Stimulated activated naive CD8-positive, alpha-beta T cell treated with anti-CD3 and anti-CD28 coated beads, Interleukin-15, Interleukin-2, amounts not matched to agents 100 U/mL and 50 U/mL, for 24 hours (primary cell): ENCODE data around the gene CLBA1.
"Not testable (repeated sequence)": the region's sequence is repeated elsewhere in the genome, so short reads cannot be mapped to it uniquely, and the experiment has no call there.

ENCODE experiments used
- ATAC-seq: fragments of 150-1000 bp; cut with Tn5 transposase; one replicate; pipeline ENCODE4 v1.10.0; 2021
- DNase-seq: peaks from one replicate; pipeline ENCODE4 v3.0.0; 2021

Gene CLBA1

DNA sequence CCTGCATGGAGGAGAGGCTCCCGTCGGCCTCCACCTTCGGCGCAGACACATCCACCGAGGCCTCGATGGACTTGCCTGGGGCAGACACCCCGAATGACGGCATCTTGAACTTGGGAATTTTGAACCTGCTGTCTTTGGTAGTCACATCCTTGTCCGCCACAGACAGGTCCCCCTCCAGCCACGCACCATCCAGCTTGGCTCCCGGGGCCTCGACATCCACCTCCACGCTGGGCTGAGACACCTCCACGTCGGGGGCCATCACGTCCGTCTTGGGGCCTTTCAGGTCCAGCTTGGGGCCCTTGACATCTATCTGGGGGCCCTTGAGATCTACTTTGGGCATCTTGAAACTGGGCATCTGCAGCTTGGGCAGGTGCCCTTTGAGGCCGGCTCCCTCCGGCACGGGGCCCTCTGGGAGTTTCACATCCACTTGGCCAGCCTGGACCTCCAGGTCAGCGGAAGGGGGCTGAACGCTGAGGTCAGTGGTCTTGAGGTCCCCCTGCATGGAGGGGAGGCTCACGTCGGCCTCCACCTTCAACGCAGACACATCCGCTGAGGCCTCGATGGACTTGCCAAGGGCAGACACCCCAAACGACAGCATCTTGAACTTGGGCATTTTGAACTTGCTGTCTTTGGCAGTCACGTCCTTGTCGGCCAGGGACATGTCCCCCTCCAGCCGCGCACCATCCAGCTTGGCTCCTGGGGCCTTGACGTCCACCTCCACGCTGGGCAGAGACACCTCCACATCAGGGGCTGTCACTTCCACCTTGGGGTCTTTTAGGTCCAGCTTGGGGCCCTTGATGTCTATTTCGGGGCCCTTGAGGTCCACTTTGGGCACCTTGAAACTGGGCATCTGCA is 37.5 kb upstream of the CLBA1 start:
- DNase-seq, ATAC-seq: not testable (repeated sequence)

DNA sequence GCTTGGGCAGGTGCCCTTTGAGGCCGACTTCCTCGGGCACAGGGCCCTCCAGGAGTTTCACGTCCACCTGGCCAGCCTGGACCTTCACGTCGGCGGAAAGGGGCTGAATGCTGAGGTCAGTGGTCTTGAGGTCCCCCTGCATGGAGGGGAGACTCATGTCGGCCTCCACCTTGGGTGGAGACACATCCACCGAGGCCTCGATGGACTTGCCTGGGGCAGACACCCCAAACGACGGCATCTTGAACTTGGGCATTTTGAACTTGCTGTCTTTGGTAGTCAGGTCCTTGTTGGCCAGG is 36.9 kb upstream of the CLBA1 start:
- no peak for ATAC-seq
- DNase-seq = no peak

DNA sequence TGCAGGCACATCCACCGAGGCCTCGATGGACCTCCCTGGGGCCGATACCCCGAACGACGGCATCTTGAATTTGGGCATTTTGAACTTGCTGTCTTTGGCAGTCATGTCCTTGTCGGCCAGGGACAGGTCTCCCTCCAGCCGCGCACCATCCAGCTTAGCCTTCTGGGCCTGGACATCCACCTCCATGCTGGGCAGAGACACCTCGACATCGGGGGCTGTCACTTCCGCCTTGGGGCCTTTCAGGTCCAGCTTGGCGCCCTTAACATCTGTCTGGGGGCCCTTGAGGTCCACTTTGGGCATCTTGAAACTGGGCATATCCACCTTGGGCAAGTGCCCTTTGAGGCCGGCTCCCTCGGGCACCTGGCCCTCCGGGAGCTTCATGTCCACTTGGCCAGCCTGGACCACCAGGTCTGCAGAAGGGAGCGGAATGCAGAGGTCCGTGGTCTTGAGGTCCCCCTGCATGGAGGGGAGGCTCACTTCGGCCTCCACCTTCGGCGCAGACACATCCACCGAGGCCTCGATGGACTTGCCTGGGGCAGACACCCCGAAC is 36.1 kb upstream of the CLBA1 start:
- DNase-seq, ATAC-seq: not testable (repeated sequence)

DNA sequence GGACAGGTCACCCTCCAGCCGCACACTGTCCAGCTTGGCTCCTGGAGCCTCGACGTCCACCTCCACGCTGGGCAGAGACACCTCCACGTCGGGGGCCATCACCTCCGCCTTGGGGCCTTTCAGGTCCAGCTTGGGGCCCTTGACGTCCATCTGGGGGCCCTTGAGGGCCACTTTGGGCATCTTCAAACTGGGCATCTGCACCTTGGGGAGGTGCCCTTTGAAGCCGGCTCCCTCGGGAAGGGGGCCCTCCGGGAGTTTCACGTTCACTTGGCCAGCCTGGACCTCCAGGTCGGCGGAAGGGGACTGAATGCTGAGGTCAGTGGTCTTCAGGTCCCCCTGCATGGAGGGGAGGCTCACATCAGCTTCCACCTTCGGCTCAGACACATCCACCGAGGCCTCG is 35.6 kb upstream of the CLBA1 start:
- ATAC-seq = no peak

DNA sequence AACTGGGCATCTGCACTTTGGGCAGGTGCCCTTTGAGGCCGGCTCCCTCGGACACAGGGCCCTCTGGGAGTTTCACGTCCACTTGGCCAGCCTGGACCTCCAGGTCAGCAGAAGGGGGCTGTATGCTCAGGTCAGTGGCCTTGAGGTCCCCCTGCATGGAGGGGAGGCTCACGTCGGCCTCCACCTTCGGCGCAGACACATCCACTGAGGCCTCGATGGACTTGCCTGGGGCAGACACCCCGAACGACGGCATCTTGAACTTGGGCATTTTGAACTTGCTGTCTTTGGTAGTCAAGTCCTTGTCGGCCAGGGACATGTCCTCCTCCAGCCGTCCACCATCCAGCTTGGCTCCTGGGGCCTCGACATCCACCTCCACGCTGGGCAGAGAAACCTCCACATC is 34.9 kb upstream of the CLBA1 start:
- ATAC-seq, DNase-seq: not testable (repeated sequence)

More for the DNA sequence above, 35.6 kb upstream of the CLBA1 start:
- no peak for DNase-seq

DNA sequence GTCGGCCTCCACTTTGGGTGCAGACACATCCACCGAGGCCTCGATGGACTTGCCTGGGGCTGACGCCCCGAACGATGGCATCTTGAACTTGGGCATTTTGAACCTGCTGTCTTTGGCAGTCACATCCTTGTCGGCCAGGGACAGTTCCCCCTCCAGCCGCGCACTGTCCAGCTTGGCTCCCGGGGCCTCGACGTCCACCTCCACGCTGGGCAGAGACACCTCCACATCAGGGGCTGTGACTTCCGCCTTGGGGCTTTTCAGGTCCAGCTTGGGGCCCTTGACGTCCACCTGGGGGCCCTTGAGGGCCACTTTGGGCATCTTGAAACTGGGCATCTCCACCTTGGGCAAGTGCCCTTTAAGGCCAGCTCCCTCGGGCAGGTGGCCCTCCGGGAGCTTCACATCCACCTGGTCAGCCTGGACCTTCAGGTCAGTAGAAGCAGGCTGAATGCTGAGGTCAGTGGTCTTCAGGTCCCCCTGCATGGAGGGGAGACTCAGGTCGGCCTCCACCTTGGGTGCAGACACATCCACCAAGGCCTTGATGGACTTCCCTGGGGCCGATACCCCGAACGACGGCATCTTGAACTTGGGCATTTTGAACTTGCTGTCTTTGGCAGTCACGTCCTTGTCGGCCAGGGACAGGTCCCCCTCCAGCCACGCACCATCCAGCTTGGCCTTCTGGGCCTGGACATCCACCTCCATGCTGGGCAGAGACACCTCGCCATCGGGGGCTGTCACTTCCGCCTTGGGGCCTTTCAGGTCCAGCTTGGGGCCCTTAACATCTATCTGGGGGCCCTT is 33.5 kb upstream of the CLBA1 start:
- DNase-seq, ATAC-seq: not testable (repeated sequence)

DNA sequence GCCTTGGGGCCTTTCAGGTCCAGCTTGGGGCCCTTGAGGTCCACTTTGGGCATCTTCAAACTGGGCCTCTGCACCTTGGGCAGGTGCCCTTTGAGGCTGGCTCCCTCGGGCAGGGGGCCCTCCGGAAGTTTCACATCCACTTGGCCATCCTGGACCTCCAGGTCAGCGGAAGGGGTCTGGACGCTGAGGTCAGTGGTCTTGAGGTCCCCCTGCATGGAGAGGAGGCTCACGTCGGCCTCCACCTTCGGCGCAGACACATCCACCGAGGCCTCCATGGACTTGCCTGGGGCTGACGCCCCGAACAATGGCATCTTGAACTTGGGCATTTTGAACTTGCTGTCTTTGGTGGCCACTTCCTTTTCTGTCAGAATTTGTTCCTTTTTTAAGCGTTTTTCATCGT is 32.5 kb upstream of the CLBA1 start:
- DNase-seq (no peak), ATAC-seq (no peak)

DNA sequence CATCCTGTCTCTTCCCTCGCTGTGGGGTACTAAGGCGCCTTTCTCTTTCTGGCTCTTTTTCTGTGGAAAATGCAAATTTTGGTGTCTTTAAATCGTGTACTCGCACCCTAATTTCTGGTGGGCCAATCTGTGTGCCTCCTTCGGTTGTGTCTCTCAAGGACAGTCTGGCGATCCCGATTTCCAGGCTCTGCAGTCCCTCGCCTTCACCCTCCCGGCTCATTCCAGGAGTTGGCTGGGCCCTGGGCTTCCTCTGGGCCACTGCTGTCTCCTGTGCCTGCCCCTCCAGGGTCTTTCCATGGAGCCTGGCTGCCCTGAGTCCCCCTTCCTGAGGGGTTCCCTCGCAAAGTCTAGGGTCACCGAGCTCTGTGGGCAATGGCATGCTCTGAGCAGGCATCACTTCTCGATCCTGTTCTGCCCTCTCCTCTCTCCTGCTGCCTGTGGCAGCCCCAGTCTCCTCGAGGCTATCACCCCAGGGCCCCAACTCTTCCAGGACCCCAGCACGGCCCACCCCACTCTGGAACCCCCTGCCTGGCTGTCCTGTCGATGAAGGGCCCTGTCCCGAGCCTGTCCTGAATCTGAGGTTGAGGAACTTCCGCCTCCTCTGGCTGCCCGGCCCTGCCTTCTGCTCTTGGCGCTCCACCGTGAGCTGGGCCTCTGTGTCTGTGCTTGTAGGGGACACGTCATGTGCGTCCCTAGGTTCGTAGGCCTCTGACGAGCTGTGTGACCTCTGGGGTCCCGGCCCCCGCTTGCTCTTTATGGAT is 31.5 kb upstream of the CLBA1 start:
- no peak for ATAC-seq
- no peak for DNase-seq

DNA sequence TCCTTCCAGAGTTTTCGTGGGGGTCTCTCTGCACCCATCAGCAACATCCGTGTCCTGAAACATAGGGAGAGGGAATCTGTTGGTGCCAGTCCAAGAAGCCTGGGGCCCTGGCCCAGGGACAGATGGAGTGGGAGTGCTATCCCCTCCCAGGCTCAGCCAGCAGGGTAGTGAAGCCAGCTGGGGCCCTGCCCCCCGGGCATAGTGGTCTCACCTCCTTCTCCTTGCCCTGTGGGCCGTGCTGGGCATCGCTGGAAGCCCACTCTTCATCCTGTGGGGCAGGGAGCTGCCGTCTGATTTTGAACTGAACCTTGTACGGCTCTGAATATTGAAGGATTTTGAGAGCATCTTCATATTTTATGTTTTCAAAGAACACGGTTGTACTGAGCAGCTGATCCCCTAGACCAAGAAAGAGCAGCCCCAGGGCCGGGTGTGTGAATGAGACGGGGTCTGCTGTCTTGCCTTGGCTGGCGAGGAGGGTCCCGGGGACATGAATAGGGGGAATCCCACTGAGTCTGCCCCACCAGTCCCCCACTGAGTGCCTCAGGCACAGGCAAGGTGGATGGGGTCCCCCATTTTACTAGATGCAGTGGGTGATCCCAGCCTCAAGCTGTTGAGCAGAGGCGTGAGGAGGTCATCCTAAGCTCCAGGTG is 30.7 kb upstream of the CLBA1 start:
- ATAC-seq = no peak
- DNase-seq = no peak

DNA sequence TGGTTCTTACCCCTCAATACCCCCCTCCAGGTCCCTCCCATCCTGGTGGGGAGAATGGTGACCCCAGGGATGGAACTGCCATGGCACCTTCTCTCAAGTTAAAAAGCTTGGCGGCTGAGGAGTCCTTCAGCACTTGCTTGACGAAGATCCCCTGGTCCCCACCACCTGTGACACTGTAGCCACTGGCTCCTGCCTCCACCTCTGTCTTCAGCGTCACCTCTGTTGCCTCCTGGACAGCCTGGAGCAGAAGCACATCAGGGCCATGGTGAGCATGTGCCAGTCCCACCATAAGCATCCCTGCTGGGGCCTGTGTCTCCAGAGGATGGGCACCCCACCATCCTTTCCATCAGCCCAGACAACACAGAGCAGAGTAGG is 30.2 kb upstream of the CLBA1 start:
- DNase-seq (no peak), ATAC-seq (no peak)

DNA sequence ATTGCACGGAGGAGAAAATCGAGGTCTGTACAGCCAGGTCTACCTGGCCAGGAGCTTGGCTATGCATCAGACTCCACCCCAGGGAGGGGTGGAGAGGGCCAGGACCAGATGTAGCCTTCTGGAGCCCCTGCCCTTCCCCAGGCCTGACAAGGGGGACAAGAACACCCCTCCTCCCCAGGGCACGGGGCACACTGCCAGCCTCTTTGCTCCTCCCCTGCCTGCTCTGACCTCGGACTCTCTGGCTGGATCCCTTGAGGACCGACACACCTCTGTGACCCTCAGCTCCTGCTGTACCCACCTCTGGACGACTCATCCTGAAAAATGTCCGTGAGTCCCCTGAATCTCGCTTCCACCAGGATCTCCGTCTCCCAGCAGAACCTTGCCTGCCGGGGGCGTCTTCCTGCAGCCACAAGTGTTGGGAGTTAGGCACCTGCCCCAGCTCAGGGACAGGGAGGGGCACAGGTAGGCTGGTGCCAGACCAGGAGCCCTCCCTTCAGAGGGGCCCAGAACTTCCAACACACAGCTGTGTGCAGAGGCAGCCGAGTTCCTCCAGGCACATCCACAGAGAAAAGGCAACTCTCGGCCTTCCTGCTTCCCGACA is 29.2 kb upstream of the CLBA1 start:
- ATAC-seq = no peak

DNA sequence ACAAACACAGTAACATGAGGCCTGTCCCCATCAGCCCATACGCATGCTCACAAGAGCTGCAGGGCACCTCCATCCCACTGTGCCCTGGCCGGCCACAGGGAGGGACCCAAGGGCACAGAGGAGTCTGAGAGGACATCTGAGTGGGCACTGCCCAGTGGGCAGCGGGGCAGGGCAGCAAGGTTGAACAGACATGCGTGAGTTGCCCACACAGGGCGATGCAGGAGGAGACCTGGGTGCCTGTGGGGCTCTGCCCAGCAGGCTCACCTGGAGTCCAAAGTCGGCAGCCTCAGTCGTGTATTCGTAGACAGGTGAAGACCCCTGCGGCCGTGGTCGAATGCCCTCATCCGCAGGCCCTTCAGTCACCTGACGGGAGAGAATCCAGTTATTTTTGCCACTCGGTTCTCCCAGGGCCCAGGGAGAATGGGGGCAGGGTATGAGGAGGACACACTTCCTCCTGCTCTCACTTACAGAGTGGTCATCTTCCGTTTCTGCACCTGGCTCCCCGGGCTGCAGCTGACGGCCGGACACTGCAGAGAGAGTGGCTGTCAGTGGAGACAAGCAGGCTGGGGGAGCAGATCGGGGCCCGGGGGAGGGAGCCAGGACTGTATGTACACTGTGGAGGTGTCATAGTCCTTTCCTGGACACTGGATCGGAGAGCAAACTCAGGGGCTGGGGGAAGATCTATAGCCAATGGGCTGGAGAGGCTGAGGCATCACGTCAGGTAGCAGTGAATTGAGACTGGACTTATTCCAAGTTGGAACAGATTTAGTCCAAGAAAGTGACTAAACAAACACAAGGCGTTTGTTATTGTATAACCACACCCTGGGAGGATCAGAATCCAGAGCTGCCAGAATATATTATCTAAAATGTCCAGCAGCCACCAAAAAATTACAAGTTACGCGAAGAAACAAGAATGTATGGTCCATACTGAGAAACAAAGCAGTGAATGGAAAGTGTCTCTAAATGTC is 28.2 kb upstream of the CLBA1 start:
- ATAC-seq = no peak
- no peak for DNase-seq

More for the DNA sequence above, 29.2 kb upstream of the CLBA1 start:
- no peak for DNase-seq

DNA sequence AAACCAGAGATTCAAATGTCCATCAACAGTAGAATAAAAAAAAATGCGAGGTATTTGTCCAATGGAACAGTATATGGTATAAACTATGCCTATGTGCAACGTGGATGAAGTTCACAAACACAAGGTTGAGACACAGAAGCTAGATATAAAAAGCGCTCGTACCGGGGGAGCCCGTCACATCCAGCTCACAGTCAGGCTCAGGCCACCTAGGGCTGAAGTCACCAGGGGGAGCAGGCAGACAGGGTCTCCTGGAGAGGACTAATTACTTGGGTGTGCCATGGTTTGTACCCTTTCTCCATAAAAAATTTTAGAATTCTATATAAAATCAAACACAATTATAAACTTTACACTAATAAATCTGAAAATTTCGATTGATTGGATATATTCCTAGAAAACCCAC is 21.0 kb upstream of the CLBA1 start:
- DNase-seq = no peak
- ATAC-seq = no peak

DNA sequence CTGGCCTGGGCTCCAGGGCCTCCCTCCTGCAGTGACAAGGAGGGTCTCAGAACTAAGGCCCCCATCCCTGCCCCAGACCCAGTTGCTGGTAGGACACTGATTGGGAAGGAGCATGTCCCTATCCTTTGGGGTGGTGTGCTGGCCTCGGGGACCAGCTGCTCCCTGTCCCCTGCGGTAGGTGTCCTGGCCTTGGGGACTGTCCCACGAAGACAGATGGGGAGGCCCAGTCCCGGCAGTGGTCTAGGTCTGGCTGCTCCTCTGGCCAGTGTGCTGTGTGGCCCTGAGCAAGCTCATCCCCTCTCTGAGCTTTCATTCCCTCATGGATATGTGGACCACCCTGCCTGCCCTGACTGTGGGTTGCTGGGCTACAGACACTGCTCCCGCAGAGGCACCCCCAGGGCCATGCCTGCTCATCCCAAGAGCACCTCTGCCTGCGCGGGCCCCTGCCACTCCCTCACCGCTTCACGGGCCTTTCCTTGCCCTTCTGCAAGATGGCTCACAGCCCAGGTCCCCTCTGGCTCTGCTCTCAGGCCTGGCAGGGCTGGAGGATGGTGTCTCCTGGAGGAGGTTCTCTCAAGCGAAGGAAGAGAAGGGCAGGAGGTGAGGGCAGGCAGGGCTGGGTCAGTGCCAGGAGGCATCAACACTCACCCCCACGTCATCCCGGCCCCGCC is 19.9 kb upstream of the CLBA1 start:
- ATAC-seq (no peak), DNase-seq (no peak)

DNA sequence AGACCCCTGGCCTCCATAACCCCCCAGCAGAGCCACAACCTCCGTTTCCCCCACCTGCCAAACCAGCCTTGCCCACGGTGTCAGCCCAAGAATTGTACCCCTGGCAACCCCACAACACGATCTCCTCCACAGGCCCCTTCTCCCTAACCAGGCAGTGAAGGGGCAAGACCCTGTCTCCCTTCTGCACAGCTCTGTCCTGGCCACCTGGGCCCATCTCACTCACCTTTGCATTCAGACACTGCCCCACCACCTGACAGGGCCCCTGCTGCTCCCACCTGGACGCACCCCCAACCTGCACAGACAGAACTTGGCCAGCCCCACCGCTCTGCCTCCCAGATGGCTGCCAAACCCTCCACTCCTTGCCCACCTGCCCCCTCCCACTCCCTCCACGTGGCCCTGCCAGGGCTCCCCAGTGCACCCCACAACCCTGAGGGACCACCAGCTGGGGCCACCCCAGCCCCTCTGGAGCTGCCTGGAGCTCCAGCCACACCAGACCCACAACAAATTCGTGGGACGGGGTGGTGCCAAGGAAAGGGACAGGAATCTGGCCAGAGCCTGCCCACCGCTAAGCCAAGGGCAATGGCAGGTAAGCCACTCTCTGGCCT is 19.2 kb upstream of the CLBA1 start:
- ATAC-seq (no peak), DNase-seq (no peak)

DNA sequence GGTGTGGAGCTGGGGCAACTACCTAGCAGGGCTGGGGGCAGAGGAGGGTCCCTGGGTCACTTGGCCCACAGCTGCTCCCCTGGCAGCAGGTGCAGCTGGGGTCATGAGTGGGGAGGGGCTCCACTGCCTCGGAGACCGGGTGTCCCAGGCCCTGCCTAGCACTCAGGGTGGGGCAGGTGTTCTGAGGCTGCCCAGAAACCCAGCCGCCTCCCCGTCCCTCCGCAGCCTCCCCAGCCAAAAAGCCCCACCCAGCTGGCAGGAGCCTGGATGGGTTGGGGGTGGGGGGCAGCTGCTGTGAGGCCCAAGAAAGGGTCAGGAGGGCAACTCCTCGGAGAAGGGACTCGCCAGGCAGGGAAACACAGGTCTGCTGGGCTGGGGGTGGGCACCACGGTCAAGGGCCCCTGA is 18.6 kb upstream of the CLBA1 start:
- ATAC-seq (no peak), DNase-seq (no peak)

DNA sequence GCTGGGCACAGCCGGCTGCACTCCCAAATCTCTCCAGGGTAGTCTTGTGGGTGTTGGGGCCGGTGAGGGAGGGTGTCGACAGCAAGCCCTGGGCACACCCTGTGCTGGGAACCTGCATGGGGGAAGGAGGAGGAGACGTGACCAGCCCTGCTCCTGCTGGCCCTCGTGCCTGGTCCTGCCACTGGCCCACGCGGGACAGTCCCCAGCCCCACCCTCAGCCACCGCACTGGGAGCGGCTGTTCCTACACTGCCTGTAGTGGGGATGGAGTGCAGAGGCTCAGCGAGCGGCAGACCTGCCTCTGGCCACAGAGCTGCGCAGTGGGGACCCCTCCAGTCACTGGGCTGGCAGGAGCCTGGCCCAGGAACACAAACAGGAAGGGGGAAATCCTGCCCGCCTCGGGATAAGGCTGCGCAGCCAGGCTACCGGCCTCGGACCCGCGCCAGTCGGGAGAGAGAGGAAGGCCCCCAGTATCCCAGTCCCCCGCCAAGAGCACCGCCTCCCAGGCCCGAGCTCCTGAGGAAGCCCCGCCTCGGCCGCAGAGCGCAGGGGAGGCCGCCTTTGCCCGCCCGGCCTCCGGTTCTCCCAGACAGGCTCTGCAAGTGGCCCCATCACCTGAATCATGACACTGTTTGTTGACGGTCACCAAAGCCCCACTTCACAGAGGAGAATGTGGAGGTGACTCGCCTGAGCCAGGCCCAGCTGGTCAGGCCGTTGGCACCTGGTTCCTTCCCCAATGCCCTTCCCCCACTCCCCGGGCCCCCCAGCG is 18.0 kb upstream of the CLBA1 start:
- no peak for ATAC-seq
- DNase-seq = no peak

DNA sequence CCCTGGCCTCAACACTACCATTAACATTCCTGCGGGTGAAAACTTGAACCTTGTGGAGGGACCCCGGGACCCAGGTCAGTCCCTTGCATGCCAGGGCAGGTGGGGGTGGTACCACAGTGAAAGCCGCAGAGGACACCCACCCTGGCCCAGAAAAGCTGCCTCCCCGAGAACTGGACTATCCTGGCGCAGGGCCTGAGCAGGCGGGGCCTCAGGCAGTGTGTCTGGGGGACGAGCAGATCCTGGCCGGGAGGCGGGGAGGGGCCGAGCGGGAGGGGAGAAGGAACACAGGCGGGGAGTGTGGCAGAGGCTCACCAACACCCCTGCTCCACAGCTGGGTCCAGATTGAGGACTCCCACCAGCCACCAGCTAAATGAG is 17.4 kb upstream of the CLBA1 start:
- ATAC-seq = no peak
- DNase-seq = no peak
